A549 treated with AZD2906 at 1 μM for 4 hours (cell line): ENCODE results near the gene NPEPL1. TPM values are rescaled to one million over a fixed set of nuclear protein-coding genes. Genes with fewer than 3 reads are reported as not detected.

Source experiments
- total RNA-seq: library from RNA; stranded (reverse); fragments of 200-300 nt; extraction: Qiagen RNA extraction; gene quantifications from 5 replicates; pipeline ENCODE4 v1.2.3, GENCODE V29; 2022

Gene NPEPL1, protein sequence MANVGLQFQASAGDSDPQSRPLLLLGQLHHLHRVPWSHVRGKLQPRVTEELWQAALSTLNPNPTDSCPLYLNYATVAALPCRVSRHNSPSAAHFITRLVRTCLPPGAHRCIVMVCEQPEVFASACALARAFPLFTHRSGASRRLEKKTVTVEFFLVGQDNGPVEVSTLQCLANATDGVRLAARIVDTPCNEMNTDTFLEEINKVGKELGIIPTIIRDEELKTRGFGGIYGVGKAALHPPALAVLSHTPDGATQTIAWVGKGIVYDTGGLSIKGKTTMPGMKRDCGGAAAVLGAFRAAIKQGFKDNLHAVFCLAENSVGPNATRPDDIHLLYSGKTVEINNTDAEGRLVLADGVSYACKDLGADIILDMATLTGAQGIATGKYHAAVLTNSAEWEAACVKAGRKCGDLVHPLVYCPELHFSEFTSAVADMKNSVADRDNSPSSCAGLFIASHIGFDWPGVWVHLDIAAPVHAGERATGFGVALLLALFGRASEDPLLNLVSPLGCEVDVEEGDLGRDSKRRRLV
- total RNA-seq = 29.8 to 35.9 TPM (median 34.4 TPM) in 5 replicates

DNA sequence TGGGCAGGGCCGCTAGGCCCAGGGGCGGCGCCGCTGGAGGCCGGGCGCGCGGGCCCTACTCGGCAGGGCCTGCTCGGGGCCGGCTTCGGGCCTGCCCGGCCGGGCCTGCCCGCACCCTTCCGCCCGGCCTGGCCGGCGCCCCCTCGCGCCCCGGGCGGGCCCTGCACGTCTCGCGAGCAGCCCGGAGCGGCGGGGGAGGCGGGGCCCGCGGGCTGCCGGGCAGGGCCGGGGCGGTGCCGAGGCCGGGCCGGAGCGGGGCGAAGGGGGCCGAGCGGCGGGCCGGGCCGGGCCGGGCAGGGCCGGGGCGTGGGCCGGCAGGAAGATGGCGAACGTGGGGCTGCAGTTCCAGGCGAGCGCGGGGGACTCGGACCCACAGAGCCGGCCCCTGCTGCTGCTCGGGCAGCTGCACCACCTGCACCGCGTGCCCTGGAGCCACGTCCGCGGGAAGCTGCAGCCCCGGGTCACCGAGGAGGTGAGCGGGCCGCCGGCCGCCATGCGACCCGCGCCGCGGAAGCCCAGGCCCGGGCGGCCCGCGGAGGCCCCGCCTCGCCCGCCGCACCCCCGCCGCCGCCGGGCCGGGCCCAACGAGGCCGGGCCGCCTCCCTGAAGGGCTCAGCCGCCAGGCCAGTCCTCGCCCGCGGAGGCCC is at the start of gene NPEPL1:
TSS of gene NPEPL1 (plus strand) at position 222 of the 647 bp plus-strand sequence. CDS start at position 323, 101 bp downstream.

DNA sequence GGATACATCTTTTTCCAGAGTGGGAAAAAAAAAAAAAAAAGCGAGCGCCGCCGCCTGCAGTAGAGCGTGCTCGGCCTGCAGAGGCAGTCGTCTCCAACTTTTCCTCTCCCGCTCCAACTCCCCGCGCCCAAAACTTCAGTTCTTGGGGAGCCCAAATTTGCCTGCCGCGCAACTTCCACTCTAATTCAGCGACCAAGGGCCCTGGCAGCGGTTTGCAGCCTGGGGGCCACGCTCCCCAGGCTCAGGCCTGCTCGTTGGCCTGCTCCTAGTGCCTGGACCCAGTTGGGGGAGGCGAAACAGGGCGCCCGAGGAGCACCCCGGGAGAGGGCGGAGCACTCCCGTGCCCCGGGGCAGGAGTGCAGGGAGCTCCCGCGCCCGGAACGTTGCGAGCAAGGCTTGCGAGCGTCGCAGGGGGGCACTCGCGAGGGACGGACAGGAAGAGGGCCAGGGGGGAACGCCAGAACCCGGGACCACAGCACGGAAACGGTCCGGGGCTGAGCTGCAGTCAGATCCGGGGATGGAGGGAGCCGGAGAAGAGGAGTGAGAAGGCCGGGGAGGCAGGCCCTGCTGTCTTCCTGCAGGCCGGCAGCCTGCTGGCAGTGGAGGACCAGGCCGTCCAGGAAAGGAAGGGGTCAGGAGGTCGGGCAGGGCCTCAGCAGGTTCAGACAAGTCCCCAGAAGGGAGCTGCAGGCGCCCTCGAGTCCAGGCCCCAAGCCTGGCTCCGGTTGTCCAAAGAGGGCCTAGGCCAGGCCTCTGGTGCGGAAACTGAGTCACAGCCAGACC is 41.6 kb upstream of the NPEPL1 start, which contains the start of gene STX16:
TSS of gene STX16 (plus strand) at position 508 of the 783 bp plus-strand sequence. CDS start 724 bp downstream, outside the sequence.

Other genes with a start within 250 kb of the NPEPL1 start
- 0.03 to 0.20 TPM (median 0.06 TPM) in 5 replicates for gene APCDD1L, start 177.4 kb upstream of the NPEPL1 start, total RNA-seq
- gene STX16, start 41.5 kb upstream of the NPEPL1 start, total RNA-seq = 29.0 to 33.9 TPM (median 30.2 TPM) in 5 replicates
- gene GNAS-AS1, start 158.1 kb downstream of the NPEPL1 start, total RNA-seq = not detected in 5 replicates
- gene GNAS, start 159.9 kb downstream of the NPEPL1 start, total RNA-seq = 686 to 769 TPM (median 723 TPM) in 5 replicates